Measurements from ENCODE around the gene ARHGAP29.
"Not testable (repeated sequence)": the region's sequence is repeated elsewhere in the genome, so short reads cannot be mapped to it uniquely, and the experiment has no call there.

Gene ARHGAP29

GRCh38 chr1:94156096-94156625 is 81.2 kb downstream of the ARHGAP29 start:
- H3K27ac ChIP-seq, result no peak overlapping the region
- TF ChIP-seq CTCF (conservative IDR thresholded peaks at IDR 0.05) (no peak), ZFX (IDR thresholded peaks at IDR 0.05) (no peak)

- TF ChIP-seq ZFX (IDR thresholded peaks at IDR 0.05) (no peak), CTCF (conservative IDR thresholded peaks at IDR 0.05) (no peak)
- no peak overlapping the region for H3K27ac ChIP-seq
These were observed 82.4 kb downstream of the ARHGAP29 start for GRCh38 chr1:94154989-94155388.

- no peak for TF ChIP-seq ZFX (IDR thresholded peaks at IDR 0.05)
- no peak for TF ChIP-seq CTCF (conservative IDR thresholded peaks at IDR 0.05)
- H3K27ac ChIP-seq, result no peak overlapping the region
These were observed 84.3 kb downstream of the ARHGAP29 start for GRCh38 chr1:94153133-94153532.

- not testable (repeated sequence) for H3K27ac ChIP-seq
These were observed 88.2 kb downstream of the ARHGAP29 start for GRCh38 chr1:94149166-94149565.

GRCh38 chr1:94146273-94146672 is 91.1 kb downstream of the ARHGAP29 start:
- no peak overlapping the region for H3K27ac ChIP-seq
- TF ChIP-seq CTCF (conservative IDR thresholded peaks at IDR 0.05), result no peak
- TF ChIP-seq ZFX (IDR thresholded peaks at IDR 0.05), result no peak

GRCh38 chr1:94144836-94145235 is 92.5 kb downstream of the ARHGAP29 start:
- no peak overlapping the region for H3K27ac ChIP-seq
- TF ChIP-seq ZFX (IDR thresholded peaks at IDR 0.05), result no peak
- no peak for TF ChIP-seq CTCF (conservative IDR thresholded peaks at IDR 0.05)

GRCh38 chr1:94143809-94144176 is 93.6 kb downstream of the ARHGAP29 start:
- no peak for TF ChIP-seq CTCF (conservative IDR thresholded peaks at IDR 0.05)
- no peak for TF ChIP-seq ZFX (IDR thresholded peaks at IDR 0.05)
- H3K27ac ChIP-seq, result no peak overlapping the region

GRCh38 chr1:94143173-94143808 is 94.1 kb downstream of the ARHGAP29 start:
- H3K27ac ChIP-seq, result no peak overlapping the region
- TF ChIP-seq ZFX (IDR thresholded peaks at IDR 0.05), result no peak
- no peak for TF ChIP-seq CTCF (conservative IDR thresholded peaks at IDR 0.05)

All from C4-2B (cell line).